Measurements from ENCODE around the gene SNCA.

Gene SNCA

DNA sequence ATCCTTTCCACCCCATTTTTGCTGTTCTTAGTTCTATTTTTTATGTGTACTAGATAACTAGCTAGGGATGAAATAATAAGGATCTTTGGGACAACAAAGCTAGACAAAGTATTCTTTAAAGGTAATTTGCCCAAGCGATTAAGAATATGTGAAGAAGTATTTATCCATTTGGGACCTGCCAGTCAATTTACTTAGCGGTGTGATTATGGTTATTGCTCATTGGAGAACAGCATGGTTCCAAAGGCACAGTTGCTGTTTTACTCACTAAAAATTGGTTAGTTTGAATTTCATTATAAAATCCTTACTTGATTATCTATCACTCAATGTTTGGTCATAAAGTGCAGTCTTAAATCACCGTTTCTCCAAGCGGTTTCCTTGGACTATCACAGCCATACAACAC, 124.1 kb downstream of the SNCA start:
- no peak overlapping the region for H3K27ac ChIP-seq
- no peak for TF ChIP-seq ZFX (IDR thresholded peaks at IDR 0.05; ENCODE audit: borderline replicate concordance)
- TF ChIP-seq, protein P1, sequence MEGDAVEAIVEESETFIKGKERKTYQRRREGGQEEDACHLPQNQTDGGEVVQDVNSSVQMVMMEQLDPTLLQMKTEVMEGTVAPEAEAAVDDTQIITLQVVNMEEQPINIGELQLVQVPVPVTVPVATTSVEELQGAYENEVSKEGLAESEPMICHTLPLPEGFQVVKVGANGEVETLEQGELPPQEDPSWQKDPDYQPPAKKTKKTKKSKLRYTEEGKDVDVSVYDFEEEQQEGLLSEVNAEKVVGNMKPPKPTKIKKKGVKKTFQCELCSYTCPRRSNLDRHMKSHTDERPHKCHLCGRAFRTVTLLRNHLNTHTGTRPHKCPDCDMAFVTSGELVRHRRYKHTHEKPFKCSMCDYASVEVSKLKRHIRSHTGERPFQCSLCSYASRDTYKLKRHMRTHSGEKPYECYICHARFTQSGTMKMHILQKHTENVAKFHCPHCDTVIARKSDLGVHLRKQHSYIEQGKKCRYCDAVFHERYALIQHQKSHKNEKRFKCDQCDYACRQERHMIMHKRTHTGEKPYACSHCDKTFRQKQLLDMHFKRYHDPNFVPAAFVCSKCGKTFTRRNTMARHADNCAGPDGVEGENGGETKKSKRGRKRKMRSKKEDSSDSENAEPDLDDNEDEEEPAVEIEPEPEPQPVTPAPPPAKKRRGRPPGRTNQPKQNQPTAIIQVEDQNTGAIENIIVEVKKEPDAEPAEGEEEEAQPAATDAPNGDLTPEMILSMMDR (IDR thresholded peaks at IDR 0.05): no peak

DNA sequence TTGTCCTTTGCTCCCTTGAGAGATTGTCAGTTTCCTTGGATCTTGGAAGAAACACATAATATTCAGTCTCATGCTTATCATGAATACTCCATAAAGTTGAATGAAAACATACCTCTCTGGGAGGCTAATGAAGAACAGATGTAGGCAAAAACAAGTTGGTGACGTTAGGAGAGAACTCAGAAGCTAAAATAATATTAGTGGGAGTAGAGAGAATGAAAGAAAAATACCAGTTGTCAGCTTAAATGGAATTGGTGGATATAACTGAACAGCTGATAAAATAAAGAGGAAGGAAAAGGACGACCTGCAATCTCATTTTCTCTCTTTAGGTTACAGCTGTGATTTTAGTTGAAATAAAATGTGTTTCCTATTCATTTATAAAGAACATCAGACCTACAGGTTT, 124.8 kb downstream of the SNCA start:
- TF ChIP-seq ZFX (IDR thresholded peaks at IDR 0.05; ENCODE audit: borderline replicate concordance): no peak
- TF ChIP-seq, protein P1 (IDR thresholded peaks at IDR 0.05): no peak

DNA sequence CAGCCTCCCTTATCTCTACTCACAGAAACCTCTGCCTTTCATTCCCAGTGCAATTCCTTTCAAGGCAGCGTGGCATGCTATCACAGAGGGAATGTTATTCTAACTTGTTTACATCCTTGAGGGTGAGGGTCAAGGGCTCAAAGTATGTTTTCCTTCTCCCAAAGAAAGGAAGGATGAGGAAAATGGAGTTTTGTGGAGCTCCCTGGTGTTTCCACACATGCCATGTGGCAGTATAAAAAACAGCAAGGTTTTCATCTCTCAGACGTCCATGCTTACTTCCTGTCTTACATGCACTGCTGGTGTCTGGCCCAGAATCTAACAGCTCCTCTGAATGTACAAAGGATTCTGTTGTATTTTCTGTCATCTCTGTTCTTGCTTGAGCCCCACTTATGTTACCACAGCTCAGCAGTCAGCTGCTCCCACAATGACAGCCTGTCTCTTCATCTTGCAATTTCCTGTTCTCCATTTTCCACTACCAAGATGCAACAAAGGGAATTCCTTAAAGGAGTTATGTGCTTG, 128.0 kb downstream of the SNCA start:
- no peak overlapping the region for H3K27ac ChIP-seq
- TF ChIP-seq ZFX (IDR thresholded peaks at IDR 0.05; ENCODE audit: borderline replicate concordance): no peak
- TF ChIP-seq, protein P1 (IDR thresholded peaks at IDR 0.05): no peak

More for the DNA sequence above, 124.8 kb downstream of the SNCA start:
- H3K27ac ChIP-seq: no peak overlapping the region

DNA sequence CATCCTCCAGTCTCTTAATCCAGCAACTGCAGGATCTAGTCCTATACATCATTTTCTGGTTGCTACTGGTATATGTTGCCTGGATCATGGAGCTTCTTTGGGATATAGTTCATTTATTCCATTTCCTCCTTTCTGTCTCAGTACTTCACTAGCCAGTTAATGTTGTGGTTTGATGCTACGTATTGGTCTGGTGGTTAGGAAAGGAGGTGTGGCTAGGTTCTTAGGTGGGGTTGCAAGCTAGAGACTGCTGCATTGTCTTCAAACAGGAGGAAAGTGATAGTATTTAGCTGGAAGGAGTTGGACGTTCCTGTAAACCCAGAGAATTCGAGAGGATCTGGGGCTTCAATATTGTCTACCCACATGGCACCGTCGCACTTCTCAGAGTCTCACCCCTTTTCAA, 129.5 kb downstream of the SNCA start:
- no peak overlapping the region for H3K27ac ChIP-seq
- TF ChIP-seq, protein P1 (IDR thresholded peaks at IDR 0.05): no peak
- TF ChIP-seq ZFX (IDR thresholded peaks at IDR 0.05; ENCODE audit: borderline replicate concordance): no peak

DNA sequence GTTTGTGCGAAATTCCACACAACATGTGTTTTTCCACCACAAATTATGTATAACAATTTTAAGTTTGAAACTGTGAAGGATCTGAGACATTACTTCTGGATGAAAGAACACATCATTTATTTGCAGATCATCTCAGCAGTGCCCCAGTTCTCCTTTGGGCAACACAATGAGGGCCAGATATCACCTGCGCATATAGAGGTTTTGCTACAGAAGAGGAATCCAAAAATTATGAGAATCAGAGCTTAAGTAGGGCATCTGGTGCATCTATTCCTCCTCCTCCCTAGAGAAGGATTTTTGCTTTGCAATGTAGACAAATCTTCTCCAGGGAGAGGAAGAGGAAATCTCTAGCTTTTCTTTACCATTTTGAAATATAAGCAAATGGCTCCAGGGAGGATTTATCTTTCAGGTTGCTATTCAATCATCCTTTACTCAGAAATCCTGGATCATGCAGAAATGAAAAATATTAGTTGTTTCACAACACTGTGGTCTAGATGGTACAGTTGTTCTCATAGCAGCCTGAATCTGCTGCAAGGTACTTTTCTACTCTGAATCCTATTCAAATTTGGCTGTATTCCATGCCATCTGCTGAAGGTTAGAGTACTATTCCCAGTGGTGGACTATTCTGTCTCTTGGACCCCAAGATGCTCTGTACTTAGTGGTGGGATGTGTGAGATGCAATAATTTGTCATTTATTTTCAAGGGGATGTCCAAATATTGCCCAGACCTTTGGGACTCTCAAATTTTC, 132.1 kb downstream of the SNCA start:
- H3K27ac ChIP-seq: no peak overlapping the region
- TF ChIP-seq ZFX (IDR thresholded peaks at IDR 0.05; ENCODE audit: borderline replicate concordance): no peak
- TF ChIP-seq, protein P1 (IDR thresholded peaks at IDR 0.05): no peak

DNA sequence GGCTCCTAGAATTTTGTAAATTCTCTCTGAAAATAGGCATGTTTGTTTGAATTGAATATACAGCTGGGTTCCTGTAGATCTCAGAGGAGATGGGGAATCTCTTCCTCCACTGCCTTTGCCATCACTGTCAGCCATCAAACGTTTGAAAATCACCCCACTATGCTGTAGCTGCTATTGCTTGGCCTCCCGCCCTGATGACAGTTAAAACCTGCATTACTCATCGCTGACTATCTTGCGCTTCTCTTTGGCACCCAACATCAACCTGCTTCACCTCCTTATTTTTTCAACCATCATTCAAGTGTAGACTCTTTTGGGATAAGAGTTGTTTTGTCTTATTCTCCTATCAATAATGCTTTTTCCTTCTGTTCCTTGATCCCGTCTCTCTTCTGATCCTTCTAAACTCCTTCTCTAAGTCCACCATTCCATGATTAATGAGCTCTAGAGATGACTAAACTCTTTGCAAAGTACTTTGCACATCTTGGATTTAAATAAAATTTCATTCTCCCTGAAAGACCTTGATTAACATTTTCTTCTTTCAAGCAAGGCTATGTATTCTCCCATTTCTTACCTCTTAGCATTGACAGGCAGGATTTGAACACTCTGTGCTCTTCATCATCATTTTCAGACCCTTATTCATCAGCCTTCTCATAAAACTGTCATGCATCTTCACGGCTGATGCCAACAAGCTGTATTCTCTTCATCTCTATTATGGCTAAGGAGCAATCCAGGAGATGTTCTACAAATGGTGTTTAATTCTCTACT, 133.0 kb downstream of the SNCA start:
- no peak overlapping the region for H3K27ac ChIP-seq
- TF ChIP-seq ZFX (IDR thresholded peaks at IDR 0.05; ENCODE audit: borderline replicate concordance): no peak
- TF ChIP-seq, protein P1 (IDR thresholded peaks at IDR 0.05): no peak

All from 22Rv1 (cell line).